ENCODE results near the gene ARTN.

ARTN gene

GRCh38 chr1:43978264-43978550, 44.6 kb downstream of the ARTN start:
- no peak overlapping the region for H2AFZ ChIP-seq (ENCODE audit: low read depth)
- TF ChIP-seq CTCF (conservative IDR thresholded peaks at IDR 0.05; ENCODE audit: low read depth, low read length): no peak
- peaks cover 44% of the 10 kb centered on the region for H3K79me2 ChIP-seq (ENCODE audit: insufficient read depth, low read depth)
- H3K4me1 ChIP-seq (ENCODE audit: low read depth, poor library complexity, severe bottlenecking): peaks cover 40% of the 10 kb centered on the region
- peak overlapping the region; percentile 95 for H3K4me2 ChIP-seq
- H3K4me3 ChIP-seq (IDR thresholded peaks at IDR 0.05; ENCODE audit: insufficient read depth, low read depth, low read length): no peak overlapping the region
- H3K36me3 ChIP-seq (ENCODE audit: insufficient read depth): no peaks in the 10 kb centered on the region
- H4K20me1 ChIP-seq (ENCODE audit: insufficient read depth): no peaks in the 10 kb centered on the region
- no peaks in the 10 kb centered on the region for H3K27me3 ChIP-seq (ENCODE audit: insufficient read depth, low read depth)
- no peak overlapping the region for H3K27ac ChIP-seq
- H3K9ac ChIP-seq: peak overlapping the region; percentile 53; the same call in 1 of the 2 replicates

GRCh38 chr1:43978551-43979260, 45.1 kb downstream of the ARTN start, which contains the start of gene B4GALT2:
Gene B4GALT2, plus strand, starts transcription at chr1:43979210. Its CDS starts 1,951 bp downstream, at chr1:43981161.
- Histone ChIP-seq H3K27ac (peak within 1 kb of the TSS; percentile 39), H3K4me1 (ENCODE audit: low read depth, poor library complexity, severe bottlenecking) (peaks cover 35% of the 10 kb centered on the region), H3K27me3 (ENCODE audit: insufficient read depth, low read depth) (no peaks in the 10 kb centered on the region), H4K20me1 (ENCODE audit: insufficient read depth) (no peaks in the 10 kb centered on the region), H3K4me3 (IDR thresholded peaks at IDR 0.05; ENCODE audit: insufficient read depth, low read depth, low read length) (peak within 1 kb of the TSS; percentile 75), H3K36me3 (ENCODE audit: insufficient read depth) (no peaks in the 10 kb centered on the region), H3K9ac (peak within 1 kb of the TSS; percentile 79), H3K4me2 (peak within 1 kb of the TSS; percentile 95), H3K79me2 (ENCODE audit: insufficient read depth, low read depth) (peaks cover 44% of the 10 kb centered on the region), H2AFZ (ENCODE audit: low read depth) (peak within 1 kb of the TSS; percentile 22; the same call in 1 of the 2 replicates)
- TF ChIP-seq CTCF (conservative IDR thresholded peaks at IDR 0.05; ENCODE audit: low read depth, low read length): no peak

- Histone ChIP-seq H3K4me3 (IDR thresholded peaks at IDR 0.05; ENCODE audit: insufficient read depth, low read depth, low read length) (no peak overlapping the region), H3K36me3 (ENCODE audit: insufficient read depth) (no peaks in the 10 kb centered on the region), H3K9ac (peak overlapping the region; percentile 79), H3K4me1 (ENCODE audit: low read depth, poor library complexity, severe bottlenecking) (peaks cover 31% of the 10 kb centered on the region), H2AFZ (ENCODE audit: low read depth) (peak overlapping the region; percentile 22; the same call in 1 of the 2 replicates), H3K27me3 (ENCODE audit: insufficient read depth, low read depth) (no peaks in the 10 kb centered on the region), H3K79me2 (ENCODE audit: insufficient read depth, low read depth) (peaks cover 44% of the 10 kb centered on the region), H3K4me2 (no peak overlapping the region), H4K20me1 (ENCODE audit: insufficient read depth) (no peaks in the 10 kb centered on the region), H3K27ac (peak overlapping the region; percentile 39)
- no peak for TF ChIP-seq CTCF (conservative IDR thresholded peaks at IDR 0.05; ENCODE audit: low read depth, low read length)
Observed at GRCh38 chr1:43979261-43979527, 45.6 kb downstream of the ARTN start.

- H3K79me2 ChIP-seq (ENCODE audit: insufficient read depth, low read depth): peaks cover 44% of the 10 kb centered on the region
- peak overlapping the region; percentile 75 for H3K4me3 ChIP-seq (IDR thresholded peaks at IDR 0.05; ENCODE audit: insufficient read depth, low read depth, low read length)
- no peak for TF ChIP-seq CTCF (conservative IDR thresholded peaks at IDR 0.05; ENCODE audit: low read depth, low read length)
- H3K27ac ChIP-seq: peak overlapping the region; percentile 39
- H3K4me2 ChIP-seq: peak overlapping the region; percentile 83
- H3K27me3 ChIP-seq (ENCODE audit: insufficient read depth, low read depth): no peaks in the 10 kb centered on the region
- peaks cover 31% of the 10 kb centered on the region for H3K4me1 ChIP-seq (ENCODE audit: low read depth, poor library complexity, severe bottlenecking)
- H3K9ac ChIP-seq: peak overlapping the region; percentile 79
- no peaks in the 10 kb centered on the region for H4K20me1 ChIP-seq (ENCODE audit: insufficient read depth)
- H3K36me3 ChIP-seq (ENCODE audit: insufficient read depth): no peaks in the 10 kb centered on the region
- H2AFZ ChIP-seq (ENCODE audit: low read depth): peak overlapping the region; percentile 22; the same call in 1 of the 2 replicates
Observed at GRCh38 chr1:43979528-43980254, 46.1 kb downstream of the ARTN start.
